PC-9 (cell line): ENCODE data around the gene ACYP2. TPM values are rescaled to one million over a fixed set of nuclear protein-coding genes. Genes with fewer than 3 reads are reported as not detected.

Experiments used
- BruUV-seq: library from RNA; stranded (reverse); fragments of 400-500 nt; replicated peaks from 2 replicates; lab custom pipeline; 2021; lab: Mats Ljungman, UMichigan
- CTCF ChIA-PET: fragments of 300-600 bp; sonication (Branson Sonifier 250); formaldehyde crosslinking; loops from one replicate; lab custom pipeline; 2022; ENCODE audit warnings: antibody characterized with exemption; lab: Charles Lee
- POLR2A ChIA-PET: fragments of 300-600 bp; sonication (Branson Sonifier 250); formaldehyde crosslinking; loops from one replicate; lab custom pipeline; 2022; ENCODE audit warnings: antibody characterized with exemption; ENCODE audit not compliant: unreplicated experiment; lab: Charles Lee
- DNase-seq, 2 experiments: peaks; one replicate each; pipeline versions ENCODE4 v3.0.0 to v3.0.0-alpha.2; 2015 to 2022; ENCODE audit warnings: mixed read lengths in 1 of 2
- H2AFZ ChIP-seq: fragments of 200-600 bp; sonication (generic); 2 replicates; pipeline ENCODE4 v1.8.1; 2017; ENCODE audit warnings: antibody characterized with exemption
- H3F3A ChIP-seq: fragments of 200-600 bp; sonication (generic); 2 replicates; pipeline ENCODE4 v1.8.1; 2017; ENCODE audit warnings: antibody characterized with exemption, mild to moderate bottlenecking, low read depth; ENCODE audit not compliant: insufficient read depth
- H3K27ac ChIP-seq: fragments of 200-600 bp; sonication (generic); 2 replicates; pipeline ENCODE4 v1.6.1; 2016; ENCODE audit warnings: mixed run types
- H3K27me3 ChIP-seq: fragments of 200-600 bp; sonication (generic); 2 replicates; pipeline ENCODE4 v1.6.1; 2016; ENCODE audit warnings: low read depth, mixed run types; ENCODE audit not compliant: insufficient read depth
- H3K36me3 ChIP-seq: fragments of 200-600 bp; sonication (generic); 2 replicates; pipeline ENCODE4 v1.6.1; 2016; ENCODE audit warnings: low read depth, mixed run types
- H3K4me1 ChIP-seq: fragments of 200-600 bp; sonication (generic); replicated peaks from 2 replicates; pipeline ENCODE4 v1.6.1; 2016; ENCODE audit warnings: mixed run types; ENCODE audit not compliant: insufficient read depth
- H3K4me2 ChIP-seq: fragments of 200-600 bp; sonication (generic); 2 replicates; pipeline ENCODE4 v1.6.1; 2017; ENCODE audit warnings: mixed run types
- H3K4me3 ChIP-seq: fragments of 200-600 bp; sonication (generic); 2 replicates; pipeline ENCODE4 v1.6.1; 2016; ENCODE audit warnings: mixed run types
- H3K79me2 ChIP-seq: fragments of 200-600 bp; sonication (generic); 2 replicates; pipeline ENCODE4 v1.6.1; 2017; ENCODE audit warnings: low read depth, mixed run types
- H3K9me2 ChIP-seq: fragments of 200-600 bp; sonication (generic); 2 replicates; pipeline ENCODE4 v1.8.1; 2017; ENCODE audit warnings: mild to moderate bottlenecking; ENCODE audit not compliant: insufficient read depth
- H3K9me3 ChIP-seq: fragments of 200-600 bp; sonication (generic); 2 replicates; pipeline ENCODE4 v1.8.1; 2016; ENCODE audit warnings: low read depth; ENCODE audit not compliant: insufficient read depth
- H4K20me1 ChIP-seq: fragments of 200-600 bp; sonication (generic); 2 replicates; pipeline ENCODE4 v1.8.1; 2017; ENCODE audit not compliant: insufficient read depth
- CTCF ChIP-seq: fragments of 200-600 bp; sonication (generic); conservative IDR thresholded peaks from 2 replicates; pipeline ENCODE4 v1.6.1; 2017; ENCODE audit warnings: mixed run types, antibody characterized with exemption, mild to moderate bottlenecking, moderate library complexity
- EZH2 ChIP-seq: fragments of 200-600 bp; sonication (generic); IDR thresholded peaks from 2 replicates; pipeline ENCODE4 v1.8.0; 2017; ENCODE audit warnings: antibody characterized with exemption, low read depth
- intact Hi-C: fragments of 100-400 bp; cut with micrococcal nuclease; formaldehyde crosslinking; loops from one replicate; pipeline ENCODE4 v1.10.0; 2022; ENCODE audit not compliant: unreplicated experiment
- total RNA-seq: library from RNA; stranded (reverse); gene quantifications from 2 replicates; pipeline ENCODE4 v1.2.3, GENCODE V29; 2021

ACYP2 gene
- total RNA-seq, 1 experiment from 2014 or later: 25.9 TPM

GRCh38 chr2:54247115-54247514 is 131.7 kb downstream of the ACYP2 start:
- no TSS peak for BruUV-seq
- H3F3A ChIP-seq: no peaks in the 10 kb centered on the region
- TF ChIP-seq CTCF (no peak), EZH2 (no peak)

GRCh38 chr2:54249629-54250028 is 134.2 kb downstream of the ACYP2 start:
- no TSS peak for BruUV-seq

More at GRCh38 chr2:54247115-54247514, 131.7 kb downstream of the ACYP2 start:
- Histone ChIP-seq H4K20me1 (no peaks in the 10 kb centered on the region), H3K79me2 (no peaks in the 10 kb centered on the region), H3K9me2 (no peaks in the 10 kb centered on the region), H3K27ac (no peak overlapping the region), H2AFZ (no peak overlapping the region), H3K4me1 (no peaks in the 10 kb centered on the region), H3K9me3 (no peaks in the 10 kb centered on the region), H3K36me3 (no peaks in the 10 kb centered on the region), H3K27me3 (no peaks in the 10 kb centered on the region), H3K4me2 (no peak overlapping the region), H3K4me3 (no peak overlapping the region)
- intact Hi-C loops: no loop called here
- CTCF ChIA-PET: no interaction called here
- POLR2A ChIA-PET: no interaction called here
- DNase-seq: no peak

GRCh38 chr2:54254180-54254579 is 138.8 kb downstream of the ACYP2 start:
- Histone ChIP-seq H3K27me3 (no peaks in the 10 kb centered on the region), H3K36me3 (no peaks in the 10 kb centered on the region), H3K4me3 (no peak overlapping the region), H3K27ac (no peak overlapping the region), H3K9me3 (no peaks in the 10 kb centered on the region), H3K9me2 (0 out of 2 replicates have a peak, but pooled peaks cover 1% of the 10 kb centered on the region), H4K20me1 (no peaks in the 10 kb centered on the region), H3K4me1 (no peaks in the 10 kb centered on the region), H3F3A (no peaks in the 10 kb centered on the region), H3K79me2 (no peaks in the 10 kb centered on the region), H2AFZ (no peak overlapping the region), H3K4me2 (no peak overlapping the region)
- intact Hi-C loops: no loop called here
- POLR2A ChIA-PET: no interaction called here
- CTCF ChIA-PET: interaction anchor here (0.6 kb wide), 1 partner anchor 126 kb away, joined by 12 read pairs; no protein-coding TSS in a partner anchor
- BruUV-seq: no TSS peak
- TF ChIP-seq EZH2 (no peak), CTCF (no peak)
- no peak for DNase-seq

More at GRCh38 chr2:54249629-54250028, 134.2 kb downstream of the ACYP2 start:
- no peaks in the 10 kb centered on the region for H4K20me1 ChIP-seq
- H3F3A ChIP-seq: no peaks in the 10 kb centered on the region
- H2AFZ ChIP-seq: no peak overlapping the region
- ChIA-PET POLR2A (no interaction called here), CTCF (interaction anchor here (0.6 kb wide), 1 partner anchor 19 kb away, joined by 7 read pairs; no protein-coding TSS in a partner anchor)
- H3K79me2 ChIP-seq: no peaks in the 10 kb centered on the region
- TF ChIP-seq EZH2: no peak
- no peak for TF ChIP-seq CTCF
- no peaks in the 10 kb centered on the region for H3K27me3 ChIP-seq
- H3K4me1 ChIP-seq: no peaks in the 10 kb centered on the region
- H3K9me3 ChIP-seq: no peaks in the 10 kb centered on the region
- H3K4me2 ChIP-seq: no peak overlapping the region
- no peaks in the 10 kb centered on the region for H3K36me3 ChIP-seq
- DNase-seq: no peak
- H3K9me2 ChIP-seq: no peaks in the 10 kb centered on the region
- intact Hi-C loops: no loop called here
- H3K4me3 ChIP-seq: no peak overlapping the region
- no peak overlapping the region for H3K27ac ChIP-seq
